ENCODE results near the gene HPD. TPM values are rescaled to one million over a fixed set of nuclear protein-coding genes. Genes with fewer than 3 reads are reported as not detected.

Gene HPD
- total RNA-seq, 2 donors from 2014 or later = 0.39 to 1.3 TPM

GRCh38 chr12:121828826-121829225, 29.8 kb downstream of the HPD start:
- Histone ChIP-seq H3K27me3 (no peaks in the 10 kb centered on the region), H3K9me3 (no peaks in the 10 kb centered on the region), H3K27ac (peak overlapping the region in 1 of 2 donors; percentile 31), H3K4me3 (no peak overlapping the region), H3K4me1 (peaks cover 0 to 13% of the 10 kb centered on the region in 2 donors), H3K36me3 (peaks cover 61% of the 10 kb centered on the region)
- no peak for DNase-seq (ENCODE audit: low spot score)
- TF ChIP-seq CTCF (IDR thresholded peaks at IDR 0.05) = no peak

GRCh38 chr12:121828306-121828705, 30.4 kb downstream of the HPD start:
- Histone ChIP-seq H3K36me3 (peaks cover 66% of the 10 kb centered on the region), H3K27me3 (no peaks in the 10 kb centered on the region), H3K27ac (no peak overlapping the region), H3K4me1 (peaks cover 0 to 13% of the 10 kb centered on the region in 2 donors), H3K9me3 (no peaks in the 10 kb centered on the region), H3K4me3 (no peak overlapping the region)
- no peak for DNase-seq (ENCODE audit: low spot score)
- TF ChIP-seq CTCF (IDR thresholded peaks at IDR 0.05) = no peak

GRCh38 chr12:121827351-121828099, 31.1 kb downstream of the HPD start:
- Histone ChIP-seq H3K4me3 (no peak overlapping the region), H3K4me1 (peaks cover 0 to 13% of the 10 kb centered on the region in 2 donors), H3K36me3 (peaks cover 74% of the 10 kb centered on the region), H3K27ac (no peak overlapping the region), H3K9me3 (no peaks in the 10 kb centered on the region), H3K27me3 (no peaks in the 10 kb centered on the region)
- TF ChIP-seq CTCF (IDR thresholded peaks at IDR 0.05) = no peak
- DNase-seq (ENCODE audit: low spot score) = no peak

- DNase-seq (ENCODE audit: low spot score) = no peak
- H3K36me3 ChIP-seq = peaks cover 76% of the 10 kb centered on the region
- peaks cover 0 to 13% of the 10 kb centered on the region in 2 donors for H3K4me1 ChIP-seq
- H3K9me3 ChIP-seq = no peaks in the 10 kb centered on the region
- TF ChIP-seq CTCF (IDR thresholded peaks at IDR 0.05) = no peak
- H3K27me3 ChIP-seq = no peaks in the 10 kb centered on the region
- no peak overlapping the region for H3K4me3 ChIP-seq
- H3K27ac ChIP-seq = no peak overlapping the region
These were observed 32.1 kb downstream of the HPD start for GRCh38 chr12:121826318-121827150.

GRCh38 chr12:121825041-121825523, 33.6 kb downstream of the HPD start:
- H3K4me1 ChIP-seq = peaks cover 0 to 13% of the 10 kb centered on the region in 2 donors
- peaks cover 76% of the 10 kb centered on the region for H3K36me3 ChIP-seq
- no peak overlapping the region for H3K4me3 ChIP-seq
- H3K27ac ChIP-seq = no peak overlapping the region
- no peak for TF ChIP-seq CTCF (IDR thresholded peaks at IDR 0.05)
- no peaks in the 10 kb centered on the region for H3K27me3 ChIP-seq
- no peak for DNase-seq (ENCODE audit: low spot score)
- no peaks in the 10 kb centered on the region for H3K9me3 ChIP-seq

Data from right atrium auricular region (tissue), 2 donors.